Chondrocyte (in vitro differentiated cells): ENCODE measurements around the gene TXN2. TPM values are rescaled to one million over a fixed set of nuclear protein-coding genes. Genes with fewer than 3 reads are reported as not detected.

Experiments used
- DNase-seq: peaks from one replicate; pipeline ENCODE4 v3.0.0; 2021; ENCODE audit warnings: mixed read lengths, low spot score
- H3K27ac Mint-ChIP-seq: one replicate; pipeline ENCODE4 v1.8.0; 2021; ENCODE audit warnings: mild to moderate bottlenecking, moderate library complexity, mixed read lengths; ENCODE audit not compliant: unreplicated experiment
- H3K27me3 Mint-ChIP-seq: 2 replicates; pipeline ENCODE4 v1.8.0; 2021; ENCODE audit warnings: low read depth, mixed read lengths
- H3K36me3 Mint-ChIP-seq: 2 replicates; pipeline ENCODE4 v1.8.0; 2021; ENCODE audit warnings: low read depth, mixed read lengths
- H3K4me1 Mint-ChIP-seq: 2 replicates; pipeline ENCODE4 v1.8.0; 2021; ENCODE audit warnings: low read depth, mild to moderate bottlenecking, mixed read lengths
- H3K4me3 Mint-ChIP-seq: one replicate; pipeline ENCODE4 v1.8.0; 2021; ENCODE audit warnings: mild to moderate bottlenecking, moderate library complexity, mixed read lengths; ENCODE audit not compliant: unreplicated experiment
- H3K9me3 Mint-ChIP-seq: 2 replicates; pipeline ENCODE4 v1.8.0; 2021; ENCODE audit warnings: low read depth, mixed read lengths
- CTCF ChIP-seq: fragments of 200-600 bp; sonication (generic); IDR thresholded peaks from 2 replicates; pipeline ENCODE4 v1.5.0; 2021; ENCODE audit warnings: antibody characterized with exemption, mild to moderate bottlenecking, moderate library complexity
- total RNA-seq: library from RNA; stranded (reverse); gene quantifications from 3 replicates; pipeline ENCODE4 v1.2.1, GENCODE V29; 2021

Gene TXN2
- total RNA-seq, 1 donor from 2014 or later: 48.5 TPM

GRCh38 chr22:36465232-36466021 lies 16.0 kb downstream of the TXN2 start:
- Mint-ChIP-seq H3K36me3 (no peaks in the 10 kb centered on the region), H3K27ac (peak overlapping the region; percentile 99), H3K4me1 (peaks cover 76% of the 10 kb centered on the region), H3K9me3 (no peaks in the 10 kb centered on the region), H3K4me3 (no peak overlapping the region), H3K27me3 (no peaks in the 10 kb centered on the region)
- DNase-seq: no peak
- no peak for TF ChIP-seq CTCF

- TF ChIP-seq CTCF: no peak
These were observed 16.7 kb downstream of the TXN2 start for GRCh38 chr22:36464715-36465231.

GRCh38 chr22:36463783-36464184 lies 17.7 kb downstream of the TXN2 start:
- Mint-ChIP-seq H3K9me3 (no peaks in the 10 kb centered on the region), H3K27me3 (no peaks in the 10 kb centered on the region), H3K27ac (peak overlapping the region; percentile 99), H3K4me3 (no peak overlapping the region), H3K36me3 (no peaks in the 10 kb centered on the region), H3K4me1 (peaks cover 68% of the 10 kb centered on the region)
- DNase-seq: no peak
- no peak for TF ChIP-seq CTCF

More at GRCh38 chr22:36464715-36465231, 16.7 kb downstream of the TXN2 start:
- H3K36me3 Mint-ChIP-seq: no peaks in the 10 kb centered on the region
- peak overlapping the region; percentile 99 for H3K27ac Mint-ChIP-seq
- no peak for DNase-seq
- H3K4me3 Mint-ChIP-seq: no peak overlapping the region
- H3K27me3 Mint-ChIP-seq: no peaks in the 10 kb centered on the region
- peaks cover 69% of the 10 kb centered on the region for H3K4me1 Mint-ChIP-seq
- H3K9me3 Mint-ChIP-seq: no peaks in the 10 kb centered on the region

- H3K4me3 Mint-ChIP-seq: peak overlapping the region; percentile 27
- no peaks in the 10 kb centered on the region for H3K36me3 Mint-ChIP-seq
- peak overlapping the region; percentile 99 for H3K27ac Mint-ChIP-seq
- no peak for DNase-seq
- H3K4me1 Mint-ChIP-seq: peaks cover 62% of the 10 kb centered on the region
- TF ChIP-seq CTCF: no peak
- no peaks in the 10 kb centered on the region for H3K27me3 Mint-ChIP-seq
- no peaks in the 10 kb centered on the region for H3K9me3 Mint-ChIP-seq
These were observed 19.5 kb downstream of the TXN2 start for GRCh38 chr22:36461665-36462649.

GRCh38 chr22:36460202-36460601 lies 21.2 kb downstream of the TXN2 start:
- TF ChIP-seq CTCF: no peak
- no peak overlapping the region for H3K27ac Mint-ChIP-seq

More at GRCh38 chr22:36460202-36460601, 21.2 kb downstream of the TXN2 start:
- no peak overlapping the region for H3K4me3 Mint-ChIP-seq
- no peaks in the 10 kb centered on the region for H3K9me3 Mint-ChIP-seq
- H3K36me3 Mint-ChIP-seq: no peaks in the 10 kb centered on the region
- no peaks in the 10 kb centered on the region for H3K27me3 Mint-ChIP-seq
- peaks cover 54% of the 10 kb centered on the region for H3K4me1 Mint-ChIP-seq
- no peak for DNase-seq
